ENCODE measurements around the gene HIP1.

GRCh38 chr7:75649462-75649861, 89.3 kb downstream of the HIP1 start:
- TF ChIP-seq ZNF780A (CRISPR knock-in tag; IDR thresholded peaks at IDR 0.05): no peak
- no peak for TF ChIP-seq KAT7 (CRISPR knock-in tag; IDR thresholded peaks at IDR 0.05; ENCODE audit: borderline replicate concordance)
- no peak for TF ChIP-seq THAP7 (CRISPR knock-in tag; IDR thresholded peaks at IDR 0.05)
- TF ChIP-seq HDAC3 (IDR thresholded peaks at IDR 0.05; ENCODE audit: borderline replicate concordance, partially characterized antibody): no peak
- no peak for TF ChIP-seq PCBP1 (IDR thresholded peaks at IDR 0.05; ENCODE audit: low read depth, low read length, poor library complexity, severe bottlenecking)
- no peak for TF ChIP-seq BRCA1 (IDR thresholded peaks at IDR 0.05)
- no peak for TF ChIP-seq BRCA1 (CRISPR knock-in tag; IDR thresholded peaks at IDR 0.05)
